GM10248 (cell line): ENCODE results near the gene SEMA3A.
"Not testable (repeated sequence)": the region's sequence is repeated elsewhere in the genome, so short reads cannot be mapped to it uniquely, and the experiment has no call there.

ENCODE experiments used
- CTCF ChIA-PET: fragments of 300-600 bp; sonication (Branson Sonifier 250); formaldehyde crosslinking; extraction: SDS; loops from one replicate; lab custom pipeline; 2021; ENCODE audit warnings: antibody characterized with exemption; lab: Yijun Ruan, JAX
- POLR2A ChIA-PET: fragments of 350-650 bp; sonication (Branson Sonifier 250); formaldehyde crosslinking; extraction: SDS; loops from one replicate; lab custom pipeline; 2020; ENCODE audit warnings: antibody characterized with exemption; lab: Yijun Ruan, JAX
- DNase-seq: peaks from one replicate; pipeline ENCODE4 v3.0.0; 2012; ENCODE audit errors: extremely low spot score
- CTCF ChIP-seq: IDR thresholded peaks from 2 replicates; pipeline ENCODE4 v1.5.1; 2012; ENCODE audit warnings: mild to moderate bottlenecking, low read depth; ENCODE audit errors: extremely low read depth, missing control alignments, control extremely low read depth

The SEMA3A gene

DNA sequence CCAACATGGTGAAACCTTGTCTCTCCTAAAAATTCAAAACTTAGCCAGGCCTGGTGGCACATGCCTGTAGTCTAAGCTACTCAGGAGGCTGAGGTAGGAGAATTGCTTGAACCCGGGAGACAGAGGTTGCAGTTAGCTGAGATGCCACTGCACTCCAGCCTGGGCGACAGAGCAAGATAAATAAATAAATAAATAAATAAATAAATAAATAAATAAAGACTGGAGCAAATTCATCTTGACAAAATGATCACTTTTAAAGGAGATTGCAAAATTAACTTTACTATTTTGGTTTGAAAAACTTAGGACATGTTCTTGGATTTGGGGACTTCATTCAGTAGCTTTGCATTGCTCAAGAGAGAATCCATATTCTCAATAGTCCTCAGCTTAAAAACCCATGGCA is 137.0 kb downstream of the SEMA3A start:
- POLR2A ChIA-PET = no interaction called here
- no peak for DNase-seq
- TF ChIP-seq CTCF = no peak
- CTCF ChIA-PET = interaction anchor here (0.8 kb wide), 1 partner anchor 79 kb away, joined by 3 read pairs; no protein-coding TSS in a partner anchor

DNA sequence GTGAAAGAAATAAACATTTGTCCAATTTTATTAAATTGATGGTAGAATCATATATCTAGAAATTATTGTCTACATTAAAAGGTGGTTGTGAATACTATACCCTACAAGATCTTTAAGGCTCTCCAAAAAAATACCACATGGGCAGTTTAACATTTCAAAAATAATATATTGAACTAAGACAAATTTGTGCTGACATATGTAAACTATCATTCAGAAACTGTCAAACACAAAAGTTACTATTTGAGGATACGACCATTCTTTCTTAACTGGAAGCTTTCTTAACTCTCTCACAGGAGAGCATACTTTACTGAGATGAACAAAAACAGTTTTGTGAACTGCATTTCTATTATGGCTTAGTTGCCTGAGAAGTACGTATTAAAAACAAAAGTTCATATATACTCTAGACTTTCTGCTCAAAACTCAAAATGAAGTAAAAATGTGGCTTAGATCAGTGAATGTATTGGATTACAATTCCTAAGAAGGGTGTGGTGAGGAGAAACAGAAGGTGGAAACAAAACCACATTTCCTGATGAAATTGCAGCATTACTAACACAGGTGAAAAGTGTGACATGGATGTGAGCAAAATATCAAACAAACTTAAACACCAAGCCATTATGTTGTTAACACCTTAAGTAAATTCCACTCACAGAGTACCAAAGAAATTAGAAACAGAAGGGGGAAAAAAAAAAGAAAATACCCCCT is 138.5 kb downstream of the SEMA3A start:
- no peak for DNase-seq
- no peak for TF ChIP-seq CTCF
- POLR2A ChIA-PET = no interaction called here

GRCh38 chr7:84055199-84055598 is 139.4 kb downstream of the SEMA3A start:
- DNase-seq, CTCF ChIA-PET, POLR2A ChIA-PET: not testable (repeated sequence)

More for the DNA sequence above, 138.5 kb downstream of the SEMA3A start:
- CTCF ChIA-PET = no interaction called here

- ChIA-PET POLR2A (no interaction called here), CTCF (no interaction called here)
- no peak for TF ChIP-seq CTCF
- no peak for DNase-seq
These were observed 145.3 kb downstream of the SEMA3A start for GRCh38 chr7:84049071-84049836.

GRCh38 chr7:84047085-84047484 is 147.5 kb downstream of the SEMA3A start:
- CTCF ChIA-PET = no interaction called here
- DNase-seq = no peak
- POLR2A ChIA-PET = no interaction called here
- no peak for TF ChIP-seq CTCF

DNA sequence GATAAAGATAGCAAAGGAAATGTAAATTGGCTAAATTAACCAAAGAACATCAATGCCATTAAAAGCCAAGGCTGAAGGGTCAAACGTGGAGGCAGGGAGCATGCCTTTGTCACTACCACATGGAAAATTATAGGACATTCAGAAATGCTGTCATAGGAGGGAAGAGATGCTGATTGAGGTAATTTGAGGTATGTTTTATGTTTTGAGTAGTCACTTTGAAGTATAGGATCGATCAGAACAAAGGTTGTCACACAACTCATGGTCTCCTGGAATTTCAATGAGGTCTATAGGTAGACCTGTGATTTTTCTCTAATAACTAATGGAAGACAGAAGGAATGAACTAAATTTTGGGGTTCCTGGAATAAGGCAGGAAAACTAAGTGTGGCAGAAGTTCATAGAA is 149.8 kb downstream of the SEMA3A start:
- ChIA-PET CTCF (no interaction called here), POLR2A (no interaction called here)
- TF ChIP-seq CTCF = no peak
- no peak for DNase-seq

- POLR2A ChIA-PET = no interaction called here
- DNase-seq = no peak
- CTCF ChIA-PET = no interaction called here
- TF ChIP-seq CTCF = no peak
These were observed 150.9 kb downstream of the SEMA3A start for GRCh38 chr7:84043661-84044191.
